IMR-90 (cell line): ENCODE data around the gene ADARB2.

Source experiments
- POLR2A ChIP-seq: IDR thresholded peaks from 2 replicates; pipeline ENCODE4 v1.6.1; 2012; ENCODE audit warnings: mild to moderate bottlenecking, low read depth, low read length
- USF2 ChIP-seq: fragments of 150-350 bp; IDR thresholded peaks from 2 replicates; pipeline ENCODE4 v1.6.1; 2017; ENCODE audit warnings: mild to moderate bottlenecking, antibody characterized with exemption, low read length, low read depth
- TF ChIP-seq, protein P1 (sequence below): conservative IDR thresholded peaks from 2 replicates; pipeline ENCODE4 v1.5.1; 2012; ENCODE audit warnings: mild to moderate bottlenecking, low read depth, low read length, improper control_type of control experiment

- TF ChIP-seq USF2 (no peak), POLR2A (no peak)
- TF ChIP-seq, protein P1, sequence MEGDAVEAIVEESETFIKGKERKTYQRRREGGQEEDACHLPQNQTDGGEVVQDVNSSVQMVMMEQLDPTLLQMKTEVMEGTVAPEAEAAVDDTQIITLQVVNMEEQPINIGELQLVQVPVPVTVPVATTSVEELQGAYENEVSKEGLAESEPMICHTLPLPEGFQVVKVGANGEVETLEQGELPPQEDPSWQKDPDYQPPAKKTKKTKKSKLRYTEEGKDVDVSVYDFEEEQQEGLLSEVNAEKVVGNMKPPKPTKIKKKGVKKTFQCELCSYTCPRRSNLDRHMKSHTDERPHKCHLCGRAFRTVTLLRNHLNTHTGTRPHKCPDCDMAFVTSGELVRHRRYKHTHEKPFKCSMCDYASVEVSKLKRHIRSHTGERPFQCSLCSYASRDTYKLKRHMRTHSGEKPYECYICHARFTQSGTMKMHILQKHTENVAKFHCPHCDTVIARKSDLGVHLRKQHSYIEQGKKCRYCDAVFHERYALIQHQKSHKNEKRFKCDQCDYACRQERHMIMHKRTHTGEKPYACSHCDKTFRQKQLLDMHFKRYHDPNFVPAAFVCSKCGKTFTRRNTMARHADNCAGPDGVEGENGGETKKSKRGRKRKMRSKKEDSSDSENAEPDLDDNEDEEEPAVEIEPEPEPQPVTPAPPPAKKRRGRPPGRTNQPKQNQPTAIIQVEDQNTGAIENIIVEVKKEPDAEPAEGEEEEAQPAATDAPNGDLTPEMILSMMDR, result no peak
Observed at GRCh38 chr10:1138529-1138928, 598.8 kb downstream of the ADARB2 start.
